AG04450 (cell line): ENCODE results near the gene ADGRA1. TPM values are rescaled to one million over a fixed set of nuclear protein-coding genes. Genes with fewer than 3 reads are reported as not detected.

ENCODE experiments used
- CTCF ChIA-PET: fragments of 300-600, 350-600 bp; formaldehyde crosslinking; extraction: SDS; loops from one replicate; lab custom pipeline; 2022; ENCODE audit warnings: antibody characterized with exemption, inconsistent platforms; lab: Charles Lee
- POLR2A ChIA-PET: fragments of 350-600 bp; formaldehyde crosslinking; extraction: SDS; loops from one replicate; lab custom pipeline; 2021; ENCODE audit warnings: antibody characterized with exemption, inconsistent platforms; lab: Yijun Ruan, JAX
- DNase-seq: peaks from one replicate; pipeline ENCODE4 v3.0.0-alpha.2; 2011; ENCODE audit warnings: low read depth, low spot score
- H3K27ac ChIP-seq: one replicate; pipeline ENCODE4 v1.5.1; 2012; ENCODE audit warnings: low read depth, low read length, control low read depth
- H3K27me3 ChIP-seq: one replicate; pipeline ENCODE4 v1.6.0; 2012; ENCODE audit warnings: low read length; ENCODE audit not compliant: control insufficient read depth, insufficient read depth
- H3K4me3 ChIP-seq: 2 replicates; pipeline ENCODE4 v1.5.1; 2011; ENCODE audit warnings: mild to moderate bottlenecking, low read depth, low read length, control low read depth
- H3K9me3 ChIP-seq: 2 replicates; pipeline ENCODE4 v1.5.1; 2012; ENCODE audit warnings: low read length; ENCODE audit not compliant: control insufficient read depth, insufficient read depth
- CTCF ChIP-seq: IDR thresholded peaks from 2 replicates; pipeline ENCODE4 v1.5.1; 2011; ENCODE audit warnings: low read depth, low read length, control low read depth, inconsistent platforms
- polyA plus RNA-seq: library from polyadenylated mRNA; depleted of rRNA; stranded (reverse); fragments of >200 nt; gene quantifications from 2 replicates; pipeline ENCODE4 v1.2.3, GENCODE V29; 2011

ADGRA1 gene
- polyA plus RNA-seq, 1 experiment, result not detected

GRCh38 chr10:133097961-133098360 lies 10.2 kb downstream of the ADGRA1 start:
- Histone ChIP-seq H3K9me3 (no peaks in the 10 kb centered on the region; the same call in 1 of the 2 replicates), H3K27ac (no peak overlapping the region), H3K4me3 (no peak overlapping the region), H3K27me3 (peaks cover 4% of the 10 kb centered on the region)
- ChIA-PET POLR2A (no interaction called here), CTCF (no interaction called here)
- no peak for TF ChIP-seq CTCF
- no peak for DNase-seq

GRCh38 chr10:133098426-133099124 lies 10.9 kb downstream of the ADGRA1 start:
- H3K27me3 ChIP-seq, result peaks cover 4% of the 10 kb centered on the region
- no peak overlapping the region for H3K27ac ChIP-seq
- H3K4me3 ChIP-seq, result no peak overlapping the region
- DNase-seq, result no peak
- POLR2A ChIA-PET, result no interaction called here
- peaks cover 2% of the 10 kb centered on the region; the same call in 1 of the 2 replicates for H3K9me3 ChIP-seq
- no peak for TF ChIP-seq CTCF
- CTCF ChIA-PET, result no interaction called here

- peaks cover 4% of the 10 kb centered on the region; the same call in 1 of the 2 replicates for H3K9me3 ChIP-seq
- TF ChIP-seq CTCF, result no peak
Observed at GRCh38 chr10:133099571-133099970, 11.8 kb downstream of the ADGRA1 start.

GRCh38 chr10:133100186-133100585 lies 12.5 kb downstream of the ADGRA1 start:
- peaks cover 11% of the 10 kb centered on the region; the same call in 1 of the 2 replicates for H3K9me3 ChIP-seq
- no peak for DNase-seq
- no peak for TF ChIP-seq CTCF
- H3K4me3 ChIP-seq, result no peak overlapping the region
- ChIA-PET POLR2A (no interaction called here), CTCF (no interaction called here)
- peaks cover 4% of the 10 kb centered on the region for H3K27me3 ChIP-seq
- H3K27ac ChIP-seq, result no peak overlapping the region

More at GRCh38 chr10:133099571-133099970, 11.8 kb downstream of the ADGRA1 start:
- H3K27me3 ChIP-seq, result peaks cover 4% of the 10 kb centered on the region
- no peak overlapping the region for H3K27ac ChIP-seq
- no peak for DNase-seq
- ChIA-PET CTCF (no interaction called here), POLR2A (no interaction called here)
- no peak overlapping the region for H3K4me3 ChIP-seq

GRCh38 chr10:133100706-133101415 lies 13.1 kb downstream of the ADGRA1 start:
- no peak for TF ChIP-seq CTCF
- ChIA-PET CTCF (no interaction called here), POLR2A (no interaction called here)
- H3K4me3 ChIP-seq, result no peak overlapping the region
- no peak overlapping the region for H3K27ac ChIP-seq
- peaks cover 15% of the 10 kb centered on the region; the same call in 1 of the 2 replicates for H3K9me3 ChIP-seq
- peaks cover 4% of the 10 kb centered on the region for H3K27me3 ChIP-seq
- DNase-seq, result no peak
